ENCODE data around the gene ROCK1.
A peak's percentile ranks its signal among the peaks of the same experiment; 100 is the strongest.

Gene ROCK1

GRCh38 chr18:21115519-21116411, 4.2 kb upstream of the ROCK1 start:
- Mint-ChIP-seq H3K4me3 (no peak overlapping the region), H3K4me1 (peaks cover 7% of the 10 kb centered on the region), H3K36me3 (peaks cover under 1% of the 10 kb centered on the region), H3K9me3 (no peaks in the 10 kb centered on the region), H3K27me3 (peaks cover 5% of the 10 kb centered on the region), H3K27ac (no peak overlapping the region)
- CTCF ChIA-PET: no interaction called here
- DNase-seq: no peak

GRCh38 chr18:21112543-21113105, 1.0 kb upstream of the ROCK1 start:
- CTCF ChIA-PET: interaction anchor here (0.8 kb wide), 1 partner anchor 488 kb away, joined by 3 read pairs; the partner anchor contains the start of gene ESCO1
- H3K27ac Mint-ChIP-seq: peak overlapping the region; percentile 90
- no peaks in the 10 kb centered on the region for H3K9me3 Mint-ChIP-seq
- H3K27me3 Mint-ChIP-seq: peaks cover under 1% of the 10 kb centered on the region
- H3K4me1 Mint-ChIP-seq: peaks cover 7% of the 10 kb centered on the region
- no peak overlapping the region for H3K4me3 Mint-ChIP-seq
- H3K36me3 Mint-ChIP-seq: peaks cover 5% of the 10 kb centered on the region
- DNase-seq: no peak

GRCh38 chr18:21112140-21112473, 494 bp upstream of the ROCK1 start:
- Mint-ChIP-seq H3K36me3 (peaks cover 10% of the 10 kb centered on the region), H3K4me3 (no peak overlapping the region), H3K27me3 (no peaks in the 10 kb centered on the region), H3K9me3 (no peaks in the 10 kb centered on the region), H3K4me1 (peaks cover 7% of the 10 kb centered on the region), H3K27ac (peak overlapping the region; percentile 90)
- DNase-seq: no peak
- CTCF ChIA-PET: interaction anchor here (0.8 kb wide), 1 partner anchor 489 kb away, joined by 3 read pairs; the partner anchor contains the start of gene ESCO1

GRCh38 chr18:21110713-21111345, 784 bp downstream of the ROCK1 start:
- peak overlapping the region; percentile 90 for H3K27ac Mint-ChIP-seq
- peak; percentile 80 for DNase-seq
- no peaks in the 10 kb centered on the region for H3K9me3 Mint-ChIP-seq
- H3K27me3 Mint-ChIP-seq: no peaks in the 10 kb centered on the region
- peaks cover 16% of the 10 kb centered on the region for H3K36me3 Mint-ChIP-seq
- CTCF ChIA-PET: no interaction called here
- peaks cover 17% of the 10 kb centered on the region for H3K4me1 Mint-ChIP-seq
- H3K4me3 Mint-ChIP-seq: no peak overlapping the region

GRCh38 chr18:21109936-21110712, 1.5 kb downstream of the ROCK1 start:
- Mint-ChIP-seq H3K9me3 (no peaks in the 10 kb centered on the region), H3K4me3 (no peak overlapping the region), H3K4me1 (peaks cover 24% of the 10 kb centered on the region), H3K36me3 (peaks cover 18% of the 10 kb centered on the region), H3K27me3 (no peaks in the 10 kb centered on the region), H3K27ac (peak overlapping the region; percentile 90)
- CTCF ChIA-PET: no interaction called here
- no peak for DNase-seq

- CTCF ChIA-PET: no interaction called here
- no peaks in the 10 kb centered on the region for H3K9me3 Mint-ChIP-seq
- peaks cover 29% of the 10 kb centered on the region for H3K4me1 Mint-ChIP-seq
- no peaks in the 10 kb centered on the region for H3K27me3 Mint-ChIP-seq
- no peak for DNase-seq
- H3K4me3 Mint-ChIP-seq: no peak overlapping the region
- H3K27ac Mint-ChIP-seq: no peak overlapping the region
- H3K36me3 Mint-ChIP-seq: peaks cover 24% of the 10 kb centered on the region
Measured at GRCh38 chr18:21105936-21106335, 5.7 kb downstream of the ROCK1 start.

GRCh38 chr18:21101172-21101571, 10.4 kb downstream of the ROCK1 start:
- Mint-ChIP-seq H3K27me3 (no peaks in the 10 kb centered on the region), H3K4me1 (peaks cover 39% of the 10 kb centered on the region), H3K4me3 (no peak overlapping the region), H3K9me3 (no peaks in the 10 kb centered on the region), H3K27ac (no peak overlapping the region), H3K36me3 (peaks cover 14% of the 10 kb centered on the region)
- no peak for DNase-seq
- CTCF ChIA-PET: no interaction called here

GRCh38 chr18:21100678-21101077, 10.9 kb downstream of the ROCK1 start:
- CTCF ChIA-PET: interaction anchor here (0.6 kb wide), 1 partner anchor 55 kb away, joined by 4 read pairs; no protein-coding TSS in a partner anchor
- no peak overlapping the region for H3K27ac Mint-ChIP-seq

GRCh38 chr18:21100146-21100545, 11.5 kb downstream of the ROCK1 start:
- CTCF ChIA-PET: interaction anchor here (0.6 kb wide), 1 partner anchor 55 kb away, joined by 4 read pairs; no protein-coding TSS in a partner anchor
- Mint-ChIP-seq H3K27ac (no peak overlapping the region), H3K36me3 (peaks cover 14% of the 10 kb centered on the region), H3K9me3 (peaks cover 3% of the 10 kb centered on the region), H3K27me3 (no peaks in the 10 kb centered on the region), H3K4me3 (no peak overlapping the region), H3K4me1 (peaks cover 29% of the 10 kb centered on the region)
- DNase-seq: no peak

More at GRCh38 chr18:21100678-21101077, 10.9 kb downstream of the ROCK1 start:
- no peak overlapping the region for H3K4me3 Mint-ChIP-seq
- H3K36me3 Mint-ChIP-seq: peaks cover 11% of the 10 kb centered on the region
- DNase-seq: no peak
- peaks cover 34% of the 10 kb centered on the region for H3K4me1 Mint-ChIP-seq
- H3K27me3 Mint-ChIP-seq: no peaks in the 10 kb centered on the region
- no peaks in the 10 kb centered on the region for H3K9me3 Mint-ChIP-seq

GRCh38 chr18:21099442-21099841, 12.2 kb downstream of the ROCK1 start:
- CTCF ChIA-PET: no interaction called here

GRCh38 chr18:21096760-21097159, 14.9 kb downstream of the ROCK1 start:
- Mint-ChIP-seq H3K36me3 (peaks cover 19% of the 10 kb centered on the region), H3K27me3 (no peaks in the 10 kb centered on the region), H3K9me3 (peaks cover 7% of the 10 kb centered on the region), H3K4me1 (peaks cover 25% of the 10 kb centered on the region), H3K27ac (no peak overlapping the region), H3K4me3 (no peak overlapping the region)
- CTCF ChIA-PET: no interaction called here
- DNase-seq: no peak

More at GRCh38 chr18:21099442-21099841, 12.2 kb downstream of the ROCK1 start:
- H3K9me3 Mint-ChIP-seq: peaks cover 4% of the 10 kb centered on the region
- H3K4me1 Mint-ChIP-seq: peaks cover 28% of the 10 kb centered on the region
- peaks cover 14% of the 10 kb centered on the region for H3K36me3 Mint-ChIP-seq
- no peak for DNase-seq
- no peak overlapping the region for H3K27ac Mint-ChIP-seq
- no peak overlapping the region for H3K4me3 Mint-ChIP-seq
- H3K27me3 Mint-ChIP-seq: no peaks in the 10 kb centered on the region

- Mint-ChIP-seq H3K27ac (no peak overlapping the region), H3K9me3 (peaks cover 7% of the 10 kb centered on the region), H3K27me3 (no peaks in the 10 kb centered on the region), H3K36me3 (peaks cover 24% of the 10 kb centered on the region), H3K4me3 (no peak overlapping the region), H3K4me1 (peaks cover 10% of the 10 kb centered on the region)
- CTCF ChIA-PET: no interaction called here
- DNase-seq: no peak
Measured at GRCh38 chr18:21093133-21093532, 18.5 kb downstream of the ROCK1 start.

- H3K36me3 Mint-ChIP-seq: peaks cover 27% of the 10 kb centered on the region
- no peak for DNase-seq
- CTCF ChIA-PET: no interaction called here
- H3K9me3 Mint-ChIP-seq: peaks cover 12% of the 10 kb centered on the region
- peaks cover 14% of the 10 kb centered on the region for H3K4me1 Mint-ChIP-seq
- H3K27ac Mint-ChIP-seq: no peak overlapping the region
- H3K4me3 Mint-ChIP-seq: no peak overlapping the region
- H3K27me3 Mint-ChIP-seq: no peaks in the 10 kb centered on the region
Measured at GRCh38 chr18:21090680-21091079, 20.9 kb downstream of the ROCK1 start.

- CTCF ChIA-PET: no interaction called here
- peaks cover 11% of the 10 kb centered on the region for H3K9me3 Mint-ChIP-seq
- no peak for DNase-seq
- peaks cover 24% of the 10 kb centered on the region for H3K36me3 Mint-ChIP-seq
- H3K27ac Mint-ChIP-seq: no peak overlapping the region
- H3K4me3 Mint-ChIP-seq: no peak overlapping the region
- peaks cover 25% of the 10 kb centered on the region for H3K4me1 Mint-ChIP-seq
- H3K27me3 Mint-ChIP-seq: no peaks in the 10 kb centered on the region
Measured at GRCh38 chr18:21085579-21086166, 25.9 kb downstream of the ROCK1 start.
